Activated T-helper 17 cell treated with anti-CD3 and anti-CD28 coated beads, Interleukin-2, amount 50 U/mL, for 72 hours (primary cell): Measurements from ENCODE around the gene FNDC10. TPM values are rescaled to one million over a fixed set of nuclear protein-coding genes. Genes with fewer than 3 reads are reported as not detected.

Experiments
- ATAC-seq: fragments of 150-1000 bp; cut with Tn5 transposase; replicated peaks from 2 replicates; pipeline ENCODE4 v1.10.0; 2021; ENCODE audit warnings: mild to moderate bottlenecking, moderate library complexity
- H3K27ac Mint-ChIP-seq: one replicate; pipeline ENCODE4 v1.8.0; 2022; ENCODE audit warnings: mixed read lengths
- H3K27me3 Mint-ChIP-seq: one replicate; pipeline ENCODE4 v1.8.0; 2022; ENCODE audit warnings: mixed read lengths
- H3K36me3 Mint-ChIP-seq: one replicate; pipeline ENCODE4 v1.8.0; 2022; ENCODE audit warnings: low read depth, mild to moderate bottlenecking, mixed read lengths
- H3K4me1 Mint-ChIP-seq: one replicate; pipeline ENCODE4 v1.8.0; 2022; ENCODE audit warnings: mixed read lengths
- H3K4me3 Mint-ChIP-seq: one replicate; pipeline ENCODE4 v1.8.0; 2022; ENCODE audit warnings: mild to moderate bottlenecking, mixed read lengths
- H3K9me3 Mint-ChIP-seq: one replicate; pipeline ENCODE4 v1.8.0; 2022; ENCODE audit warnings: mixed read lengths
- total RNA-seq, 2 donors: library from RNA; stranded (reverse); gene quantifications; one replicate each; pipeline ENCODE4 v1.2.3, GENCODE V29; 2022

The FNDC10 gene
- total RNA-seq, 2 donors from 2014 or later, result 1.1 to 1.4 TPM

DNA sequence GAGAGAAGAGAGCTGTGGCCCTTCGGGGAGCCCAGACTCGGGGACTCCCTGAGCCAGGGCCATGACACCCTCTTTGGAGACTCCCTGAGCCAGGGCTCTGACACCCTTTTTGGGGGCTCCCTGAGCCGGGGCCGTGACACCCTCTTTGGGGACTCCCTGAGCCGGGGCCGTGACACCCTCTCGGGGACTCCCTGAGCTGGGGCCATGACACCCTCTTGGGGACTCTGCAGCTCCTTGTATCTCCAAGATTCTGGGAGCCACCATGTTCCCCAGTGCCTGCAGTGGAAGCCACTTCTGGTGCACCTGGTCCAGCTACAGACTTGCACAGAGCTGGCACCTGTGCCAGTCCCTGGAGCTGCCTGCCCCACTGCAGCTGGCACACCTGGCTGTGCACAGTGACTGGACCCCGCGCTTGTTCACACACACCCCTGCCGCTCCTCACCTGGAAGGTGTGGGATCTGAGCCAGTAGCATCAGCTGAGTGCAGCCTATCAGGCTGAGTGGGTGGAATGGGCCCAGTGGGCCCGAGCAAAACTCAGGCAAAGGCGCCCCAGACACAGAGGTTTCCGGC, 21.5 kb downstream of the FNDC10 start:
- ATAC-seq, result no peak
- Mint-ChIP-seq H3K4me1 (peaks cover 5% of the 10 kb centered on the region), H3K9me3 (no peaks in the 10 kb centered on the region), H3K4me3 (no peak overlapping the region), H3K36me3 (peaks cover 6% of the 10 kb centered on the region), H3K27ac (no peak overlapping the region), H3K27me3 (peaks cover 9% of the 10 kb centered on the region)

DNA sequence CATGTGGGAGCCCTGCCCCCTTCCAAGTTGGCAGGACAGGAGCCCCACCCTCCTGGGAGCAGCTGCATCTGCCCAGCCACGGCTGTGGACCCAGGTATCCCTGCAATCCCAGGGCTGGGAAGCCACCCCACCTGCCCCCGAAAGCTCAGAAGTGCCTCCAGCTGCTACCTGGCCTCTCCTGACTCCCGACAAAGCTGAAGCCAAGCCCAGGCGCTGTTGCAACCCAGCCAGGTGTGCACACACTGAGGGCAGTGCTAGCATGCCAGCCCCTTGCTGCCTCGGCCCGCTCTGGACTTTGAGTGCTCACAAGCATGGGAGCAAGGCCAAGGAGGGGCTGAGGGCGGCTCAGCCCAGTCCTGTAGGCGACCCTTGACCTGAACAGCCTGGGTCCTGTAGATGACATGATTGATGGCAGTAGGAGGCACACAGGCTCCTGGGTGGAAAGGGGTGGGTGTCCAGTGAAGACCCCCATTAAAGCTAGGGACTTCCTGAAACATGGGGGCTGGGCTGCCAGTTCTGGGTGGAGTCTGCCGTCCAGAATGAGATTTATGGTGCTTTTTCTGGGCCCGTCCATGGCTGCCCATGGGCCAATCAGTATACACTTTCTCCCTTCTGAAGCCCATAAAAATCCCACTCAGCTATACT, 22.4 kb downstream of the FNDC10 start:
- H3K27me3 Mint-ChIP-seq, result peaks cover 7% of the 10 kb centered on the region
- peaks cover 16% of the 10 kb centered on the region for H3K36me3 Mint-ChIP-seq
- peaks cover 5% of the 10 kb centered on the region for H3K4me1 Mint-ChIP-seq
- no peaks in the 10 kb centered on the region for H3K9me3 Mint-ChIP-seq
- no peak for ATAC-seq
- no peak overlapping the region for H3K4me3 Mint-ChIP-seq
- no peak overlapping the region for H3K27ac Mint-ChIP-seq

DNA sequence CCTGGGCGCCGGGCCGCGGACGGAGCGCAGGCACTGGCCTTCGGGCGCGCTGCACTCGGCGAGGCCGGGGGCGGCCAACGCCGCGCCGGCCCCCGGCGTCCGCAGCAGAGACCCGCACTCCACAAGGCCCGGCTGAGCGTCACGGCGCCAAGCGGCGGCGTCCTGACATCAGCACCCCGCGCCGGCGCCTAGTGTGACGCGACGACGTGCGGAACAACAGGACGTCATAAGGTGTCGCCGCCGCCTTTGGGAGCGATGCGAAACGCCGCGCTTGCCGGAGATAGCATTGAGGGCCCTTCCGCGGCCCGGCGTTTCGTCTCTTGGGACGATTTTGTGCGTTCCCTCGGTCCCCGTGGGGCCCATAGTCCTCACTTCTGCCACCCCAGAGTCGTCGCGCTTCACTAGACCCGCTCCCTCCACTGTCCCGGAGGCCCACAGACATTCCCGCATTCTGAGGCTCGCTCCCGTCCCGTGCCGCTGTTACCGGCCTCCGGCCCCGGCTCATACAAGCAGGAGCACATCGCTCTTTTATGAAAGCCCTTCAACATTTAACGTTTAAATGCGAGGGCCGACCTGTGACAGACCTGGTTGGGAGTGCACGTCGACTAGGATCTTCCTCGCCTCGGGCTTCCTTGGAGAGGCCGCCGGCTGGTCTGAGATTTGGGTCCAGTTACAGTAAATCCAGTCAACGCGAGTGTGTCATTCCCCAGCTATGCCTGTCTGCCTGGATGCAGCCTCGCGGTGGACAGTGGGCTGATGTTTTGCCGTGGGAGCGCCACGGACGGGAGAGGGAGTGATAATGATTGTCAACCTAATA, 25.0 kb downstream of the FNDC10 start, which contains the start of gene SSU72:
Gene SSU72, minus strand, starts transcription at position 143 of the 817 bp plus-strand sequence. CDS start 306 bp downstream, outside the sequence.
- H3K27me3 Mint-ChIP-seq, result no peaks in the 10 kb centered on the region
- H3K36me3 Mint-ChIP-seq, result peaks cover 36% of the 10 kb centered on the region
- peak within 1 kb of the TSS; percentile 91 for H3K4me3 Mint-ChIP-seq
- peaks cover 13% of the 10 kb centered on the region for H3K4me1 Mint-ChIP-seq
- ATAC-seq, result peak; percentile 96
- no peaks in the 10 kb centered on the region for H3K9me3 Mint-ChIP-seq
- peak within 1 kb of the TSS; percentile 99 for H3K27ac Mint-ChIP-seq

DNA sequence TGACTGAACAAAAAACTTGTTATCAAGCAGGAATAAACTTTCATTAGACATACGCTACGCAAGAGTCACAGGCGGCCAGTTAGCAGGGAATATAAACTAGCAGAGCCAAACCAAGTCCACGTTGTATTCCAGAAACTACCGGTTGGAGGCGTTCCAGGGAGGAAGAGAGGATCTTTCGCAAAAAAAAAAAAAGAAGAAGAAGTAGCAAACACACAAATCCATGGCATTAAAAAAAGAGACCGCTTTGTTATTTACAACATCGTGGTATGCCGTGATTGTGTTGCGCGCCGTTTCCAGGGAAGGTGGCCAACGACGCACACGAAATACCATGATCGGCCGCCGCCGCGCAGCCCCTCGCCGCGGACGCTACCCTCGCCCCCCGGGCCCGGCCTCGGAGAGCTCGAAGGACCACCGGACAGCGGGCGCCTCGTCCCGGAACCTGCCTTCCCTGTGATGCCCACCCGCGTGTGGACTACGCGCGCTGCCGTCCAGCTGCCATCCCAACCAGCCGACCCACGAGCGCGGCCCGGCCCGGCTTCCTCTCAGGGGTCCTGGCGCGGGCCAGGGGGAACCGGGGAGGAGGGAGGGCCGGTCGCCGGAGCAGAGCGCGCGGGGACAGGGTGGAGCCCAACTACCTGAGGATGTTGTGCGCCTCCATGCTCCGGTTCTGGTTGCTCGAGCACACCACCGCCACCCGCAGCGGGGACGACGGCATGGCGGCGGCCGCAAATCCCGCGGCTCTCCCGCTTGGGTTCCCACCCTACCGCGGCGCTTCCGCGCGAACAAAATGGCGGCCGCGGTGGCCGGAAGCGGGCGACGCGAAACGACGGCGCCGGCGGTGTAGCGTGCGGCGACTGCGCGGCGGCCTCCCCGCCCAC, 25.9 kb downstream of the FNDC10 start:
- Mint-ChIP-seq H3K27ac (peak overlapping the region; percentile 98), H3K27me3 (no peaks in the 10 kb centered on the region), H3K36me3 (peaks cover 44% of the 10 kb centered on the region)

DNA sequence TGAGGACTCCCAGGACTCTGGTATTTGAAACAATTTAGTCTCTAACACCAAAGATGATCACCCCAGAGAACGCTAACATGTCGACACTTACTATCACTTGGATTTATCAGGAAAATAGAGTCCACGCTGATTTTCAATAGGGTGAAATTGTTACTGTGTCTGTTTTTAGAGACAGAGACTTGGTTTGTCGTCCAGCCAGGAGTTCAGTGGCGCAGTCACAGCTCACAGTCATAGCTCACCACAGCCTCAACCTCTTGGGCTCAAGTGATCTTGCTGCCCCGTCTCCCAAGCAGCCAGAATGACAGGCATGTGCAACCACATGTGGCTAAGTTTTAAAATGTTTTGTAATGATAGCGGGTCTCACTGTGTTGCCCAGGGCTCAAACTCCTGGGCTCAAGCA, 30.6 kb downstream of the FNDC10 start:
- ATAC-seq, result no peak
- Mint-ChIP-seq H3K27me3 (no peaks in the 10 kb centered on the region), H3K36me3 (peaks cover 87% of the 10 kb centered on the region), H3K9me3 (no peaks in the 10 kb centered on the region), H3K4me3 (no peak overlapping the region), H3K4me1 (peaks cover 18% of the 10 kb centered on the region), H3K27ac (no peak overlapping the region)

More for the DNA sequence above, 25.9 kb downstream of the FNDC10 start:
- Mint-ChIP-seq H3K9me3 (no peaks in the 10 kb centered on the region), H3K4me1 (peaks cover 17% of the 10 kb centered on the region), H3K4me3 (peak overlapping the region; percentile 91)
- ATAC-seq, result peak; percentile 80

DNA sequence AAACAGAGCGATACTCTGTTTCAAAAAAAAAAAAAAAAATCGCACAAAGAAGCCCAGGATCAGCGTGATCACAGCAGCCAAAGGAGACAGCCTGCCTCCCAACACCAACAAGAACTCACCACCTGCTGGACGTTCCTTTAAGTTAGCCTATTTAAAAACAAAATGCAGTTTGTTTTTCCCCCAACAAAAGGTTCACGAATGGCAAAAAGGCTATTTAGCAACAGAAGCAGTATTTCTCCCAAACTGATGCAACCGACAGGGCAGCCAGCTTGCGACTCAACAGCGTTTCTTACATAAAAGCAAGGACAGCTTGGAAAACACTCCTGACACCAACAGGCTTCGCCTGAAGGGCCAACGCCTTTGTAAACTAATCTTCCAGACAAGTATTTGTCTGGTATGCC, 32.0 kb downstream of the FNDC10 start:
- Mint-ChIP-seq H3K4me1 (peaks cover 18% of the 10 kb centered on the region), H3K36me3 (peaks cover 90% of the 10 kb centered on the region), H3K4me3 (no peak overlapping the region), H3K9me3 (no peaks in the 10 kb centered on the region), H3K27ac (no peak overlapping the region), H3K27me3 (no peaks in the 10 kb centered on the region)
- ATAC-seq, result no peak

DNA sequence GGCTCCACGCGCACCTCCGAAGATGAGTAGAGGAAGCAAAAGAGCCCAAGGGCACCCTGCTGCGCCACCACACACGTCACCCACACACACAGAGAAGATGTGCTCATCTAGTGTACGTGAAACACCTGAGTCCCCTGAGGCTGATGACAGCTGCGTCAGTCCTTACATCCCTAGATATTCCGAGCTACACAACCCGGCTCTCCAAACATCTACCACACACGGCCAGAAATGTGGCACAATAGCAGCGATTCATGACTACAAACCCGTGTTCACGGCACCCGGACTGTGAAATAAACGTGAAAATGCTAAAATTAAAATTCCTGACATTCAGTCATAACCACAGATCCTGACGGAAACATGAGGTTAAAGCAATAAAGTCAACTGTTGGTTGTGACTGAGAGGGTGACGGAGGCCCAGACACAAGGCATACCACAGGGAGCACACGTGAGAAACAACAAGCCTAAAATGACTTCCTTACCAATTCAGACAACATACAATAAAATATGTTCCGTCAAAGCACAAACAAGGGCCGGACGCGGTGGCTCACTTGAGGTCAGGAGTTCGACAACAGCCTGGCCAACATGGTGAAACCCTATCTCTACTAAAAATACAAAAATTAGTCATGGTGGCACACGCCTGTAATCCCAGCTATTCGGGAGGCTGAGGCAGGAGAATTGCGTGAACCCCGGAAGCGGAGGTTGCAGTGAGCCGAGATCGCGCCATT, 32.6 kb downstream of the FNDC10 start:
- peaks cover 90% of the 10 kb centered on the region for H3K36me3 Mint-ChIP-seq
- H3K27me3 Mint-ChIP-seq, result no peaks in the 10 kb centered on the region
- peak overlapping the region; percentile 28 for H3K27ac Mint-ChIP-seq
- H3K9me3 Mint-ChIP-seq, result no peaks in the 10 kb centered on the region
- no peak for ATAC-seq
- H3K4me3 Mint-ChIP-seq, result peak overlapping the region; percentile 11
- H3K4me1 Mint-ChIP-seq, result peaks cover 18% of the 10 kb centered on the region

DNA sequence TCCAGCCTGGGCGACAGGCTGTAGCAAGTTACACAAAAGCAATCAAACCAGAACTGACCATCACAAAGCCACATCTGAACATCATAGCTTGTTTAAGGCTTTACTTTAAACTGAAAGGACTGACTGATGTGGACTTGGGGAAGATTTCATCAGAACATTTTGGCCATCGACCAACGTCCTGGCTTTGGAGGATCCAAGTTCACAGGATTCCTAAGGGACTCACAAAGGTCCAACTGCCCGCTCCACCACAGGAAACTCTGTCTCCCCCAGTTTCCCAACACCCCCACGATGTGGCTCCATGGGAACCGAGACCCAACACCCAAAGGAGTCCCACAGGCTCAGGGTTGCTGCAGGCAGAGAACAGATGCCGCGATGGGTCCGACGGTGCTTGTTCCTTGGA, 34.6 kb downstream of the FNDC10 start:
- H3K4me1 Mint-ChIP-seq, result peaks cover 18% of the 10 kb centered on the region
- peaks cover 92% of the 10 kb centered on the region for H3K36me3 Mint-ChIP-seq
- H3K4me3 Mint-ChIP-seq, result no peak overlapping the region
- no peaks in the 10 kb centered on the region for H3K27me3 Mint-ChIP-seq
- no peaks in the 10 kb centered on the region for H3K9me3 Mint-ChIP-seq
- no peak for ATAC-seq
- no peak overlapping the region for H3K27ac Mint-ChIP-seq

DNA sequence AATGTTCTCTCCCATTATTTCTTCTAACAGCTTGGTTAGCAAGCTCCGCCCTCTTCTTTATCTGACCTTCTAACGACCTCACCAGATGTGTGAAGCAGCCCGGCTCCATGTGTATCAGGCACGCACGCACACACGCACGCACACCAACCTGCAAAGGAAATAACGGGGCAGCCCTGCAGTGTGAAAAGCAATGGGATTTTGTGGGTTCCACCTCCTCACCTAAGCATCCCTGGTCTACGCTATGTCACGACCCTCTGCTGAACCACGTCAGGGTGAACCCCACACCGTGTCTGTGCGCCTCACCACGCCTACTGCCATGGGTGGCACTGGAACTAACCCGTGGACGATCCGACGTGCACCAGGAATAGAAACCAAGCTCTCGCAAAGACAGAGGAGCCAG, 35.7 kb downstream of the FNDC10 start:
- Mint-ChIP-seq H3K27ac (peak overlapping the region; percentile 62), H3K4me3 (no peak overlapping the region), H3K4me1 (peaks cover 11% of the 10 kb centered on the region), H3K36me3 (peaks cover 87% of the 10 kb centered on the region), H3K27me3 (no peaks in the 10 kb centered on the region), H3K9me3 (no peaks in the 10 kb centered on the region)
- ATAC-seq, result no peak

DNA sequence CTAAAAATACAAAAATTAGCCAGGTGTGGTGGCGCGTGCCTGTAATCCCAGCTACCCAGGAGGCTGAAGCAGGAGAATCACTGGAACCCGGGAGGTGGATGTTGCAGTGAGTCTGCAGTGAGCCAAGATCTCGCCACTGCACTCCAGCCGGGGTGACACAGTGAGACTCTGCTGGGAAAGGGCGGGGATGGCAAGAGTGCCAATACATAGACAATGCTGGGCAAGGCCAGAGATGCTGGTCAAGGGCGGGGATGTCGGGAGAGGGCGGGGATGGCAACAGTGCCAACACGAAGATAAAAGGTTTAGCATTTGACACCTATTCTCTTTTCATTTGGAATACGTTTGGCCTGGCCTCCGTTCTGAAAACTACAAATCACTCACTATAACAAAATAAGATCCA, 36.2 kb downstream of the FNDC10 start:
- no peak overlapping the region for H3K4me3 Mint-ChIP-seq
- H3K27ac Mint-ChIP-seq, result no peak overlapping the region
- peaks cover 11% of the 10 kb centered on the region for H3K4me1 Mint-ChIP-seq
- H3K9me3 Mint-ChIP-seq, result no peaks in the 10 kb centered on the region
- no peaks in the 10 kb centered on the region for H3K27me3 Mint-ChIP-seq
- H3K36me3 Mint-ChIP-seq, result peaks cover 82% of the 10 kb centered on the region
- ATAC-seq, result no peak

DNA sequence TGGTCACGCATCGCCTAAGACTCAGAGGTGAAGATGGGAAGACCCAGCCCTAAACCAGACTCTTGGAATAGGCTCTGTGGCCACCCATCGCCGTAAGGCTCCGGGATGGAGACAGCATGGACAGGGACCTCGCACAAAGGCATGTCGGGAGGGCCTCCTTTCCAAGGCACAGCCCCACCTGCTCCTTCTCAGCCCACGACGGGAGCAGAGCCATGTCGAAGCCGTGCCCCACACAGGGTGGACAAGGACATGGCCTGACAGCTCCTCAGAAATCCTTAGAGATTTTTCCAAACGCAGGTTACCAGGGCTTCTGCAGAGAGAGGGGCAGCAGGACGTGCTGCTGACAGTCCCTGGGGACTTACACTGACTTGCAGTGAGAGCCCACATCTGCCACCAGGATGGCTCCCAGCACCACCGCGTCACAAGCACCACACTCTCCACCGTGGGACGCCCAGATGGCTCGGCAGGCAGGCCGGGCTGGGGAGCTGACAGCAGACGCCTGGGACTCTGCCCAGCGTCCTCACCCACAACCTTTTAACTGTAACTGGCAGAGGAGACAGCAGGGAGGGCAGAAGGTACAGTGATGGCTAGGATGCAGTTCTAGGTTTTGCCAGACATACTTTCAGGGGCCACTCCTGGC, 37.3 kb downstream of the FNDC10 start:
- Mint-ChIP-seq H3K36me3 (peaks cover 75% of the 10 kb centered on the region), H3K4me1 (peaks cover 11% of the 10 kb centered on the region), H3K27ac (no peak overlapping the region), H3K9me3 (no peaks in the 10 kb centered on the region), H3K27me3 (no peaks in the 10 kb centered on the region), H3K4me3 (no peak overlapping the region)
- ATAC-seq, result no peak

DNA sequence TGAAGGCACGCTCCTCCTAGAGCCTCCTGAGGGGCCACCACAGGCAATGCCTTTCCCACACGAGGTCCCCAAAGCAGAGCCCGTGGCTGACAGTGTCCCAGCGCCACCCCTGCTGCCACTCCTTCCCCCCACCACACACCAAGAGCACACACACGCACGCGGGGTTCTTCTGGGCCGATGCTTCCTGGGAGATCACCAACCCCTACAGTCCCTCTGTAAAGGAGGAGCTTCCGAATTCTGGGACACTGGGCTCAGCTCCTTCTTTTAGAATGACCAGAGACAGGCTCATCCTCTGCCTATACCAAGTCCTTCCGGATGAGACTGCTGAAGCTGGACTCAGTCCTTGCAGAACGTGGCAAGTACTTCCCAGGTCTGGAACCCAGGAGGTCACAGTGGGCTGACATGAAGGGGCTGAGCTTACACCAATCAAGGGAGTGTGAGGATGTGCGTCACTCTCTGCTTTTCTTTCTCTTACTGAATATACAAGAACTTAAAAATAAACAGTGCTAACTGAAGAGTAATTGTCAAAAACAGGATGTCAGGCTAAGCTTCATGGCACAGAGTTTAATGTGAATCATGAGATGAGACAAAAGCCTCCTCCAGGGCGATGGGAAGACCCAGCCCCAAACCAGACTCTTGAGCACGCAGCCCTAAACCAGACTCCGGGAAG, 38.0 kb downstream of the FNDC10 start:
- H3K4me1 Mint-ChIP-seq, result peaks cover 6% of the 10 kb centered on the region

DNA sequence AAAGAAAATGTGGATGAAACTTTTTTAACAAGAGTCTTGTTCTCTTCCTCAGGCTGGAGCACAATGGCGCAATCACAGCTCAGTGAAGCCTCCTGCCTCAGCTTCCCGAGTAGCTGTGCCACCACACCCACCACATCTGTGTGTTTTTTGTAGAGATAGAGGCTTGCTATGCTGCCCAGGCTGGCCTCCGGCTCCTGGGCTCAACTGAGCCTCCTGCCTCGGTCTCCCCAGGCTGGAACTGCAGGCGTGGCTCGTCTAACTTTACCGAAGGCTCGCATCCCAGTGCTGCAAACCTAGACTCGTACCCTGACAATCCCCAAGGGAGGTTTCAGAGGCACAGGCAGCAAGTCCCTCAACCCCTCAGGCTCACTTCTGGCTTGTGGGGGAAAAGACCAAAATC, 39.8 kb downstream of the FNDC10 start:
- no peak for ATAC-seq
- H3K9me3 Mint-ChIP-seq, result no peaks in the 10 kb centered on the region
- no peaks in the 10 kb centered on the region for H3K27me3 Mint-ChIP-seq
- H3K36me3 Mint-ChIP-seq, result peaks cover 51% of the 10 kb centered on the region
- peaks cover 4% of the 10 kb centered on the region for H3K4me1 Mint-ChIP-seq
- no peak overlapping the region for H3K4me3 Mint-ChIP-seq
- no peak overlapping the region for H3K27ac Mint-ChIP-seq

More for the DNA sequence above, 38.0 kb downstream of the FNDC10 start:
- ATAC-seq, result no peak
- H3K4me3 Mint-ChIP-seq, result no peak overlapping the region
- no peaks in the 10 kb centered on the region for H3K27me3 Mint-ChIP-seq
- H3K36me3 Mint-ChIP-seq, result peaks cover 67% of the 10 kb centered on the region
- no peaks in the 10 kb centered on the region for H3K9me3 Mint-ChIP-seq
- peak overlapping the region; percentile 25 for H3K27ac Mint-ChIP-seq
